MM.1S (cell line): ENCODE measurements around the gene NME3.
"Not testable (repeated sequence)": the region's sequence is repeated elsewhere in the genome, so short reads cannot be mapped to it uniquely, and the experiment has no call there.

ENCODE experiments used
- DNase-seq: peaks from one replicate; pipeline ENCODE4 v3.0.0-alpha.2; 2015
- H2AFZ ChIP-seq: fragments of 300-600 bp; sonication (generic); 2 replicates; pipeline ENCODE4 v1.6.0; 2016; ENCODE audit warnings: antibody characterized with exemption, low read length
- H3F3A ChIP-seq: fragments of 300-600 bp; sonication (generic); 2 replicates; pipeline ENCODE4 v1.6.1; 2016; ENCODE audit warnings: mild to moderate bottlenecking, antibody characterized with exemption, low read length, moderate library complexity, mixed read lengths; ENCODE audit not compliant: insufficient read depth
- H3K27ac ChIP-seq: fragments of 300-600 bp; sonication (generic); 2 replicates; pipeline ENCODE4 v1.5.1; 2016; ENCODE audit warnings: mild to moderate bottlenecking, low read length
- H3K27me3 ChIP-seq: fragments of 300-600 bp; sonication (generic); replicated peaks from 2 replicates; pipeline ENCODE4 v1.6.0; 2016; ENCODE audit warnings: low read length; ENCODE audit not compliant: insufficient read depth
- H3K36me3 ChIP-seq: fragments of 300-600 bp; sonication (generic); replicated peaks from 2 replicates; pipeline ENCODE4 v1.6.1; 2016; ENCODE audit warnings: mild to moderate bottlenecking, low read length, mixed read lengths; ENCODE audit not compliant: insufficient read depth
- H3K4me1 ChIP-seq: fragments of 300-600 bp; sonication (generic); 2 replicates; pipeline ENCODE4 v1.6.1; 2016; ENCODE audit warnings: low read length, mixed read lengths
- H3K4me2 ChIP-seq: fragments of 300-600 bp; sonication (generic); 2 replicates; pipeline ENCODE4 v1.6.0; 2016; ENCODE audit warnings: low read depth, low read length
- H3K4me3 ChIP-seq: fragments of 300-600 bp; sonication (generic); 2 replicates; pipeline ENCODE4 v1.5.1; 2016; ENCODE audit warnings: low read length, mixed read lengths
- H3K79me2 ChIP-seq: fragments of 300-600 bp; sonication (generic); 2 replicates; pipeline ENCODE4 v1.6.1; 2016; ENCODE audit warnings: mixed run types, low read length, mixed read lengths
- H3K9ac ChIP-seq: fragments of 300-600 bp; sonication (generic); 2 replicates; pipeline ENCODE4 v1.6.1; 2016; ENCODE audit warnings: low read length, mixed read lengths
- H3K9me2 ChIP-seq: fragments of 300-600 bp; sonication (generic); replicated peaks from 2 replicates; pipeline ENCODE4 v1.6.1; 2016; ENCODE audit warnings: mild to moderate bottlenecking, low read length, mixed read lengths; ENCODE audit not compliant: insufficient read depth
- H3K9me3 ChIP-seq: fragments of 300-600 bp; sonication (generic); replicated peaks from 2 replicates; pipeline ENCODE4 v1.6.1; 2016; ENCODE audit warnings: mild to moderate bottlenecking, low read length, mixed read lengths; ENCODE audit not compliant: insufficient read depth
- H4K20me1 ChIP-seq: fragments of 300-600 bp; sonication (generic); 2 replicates; pipeline ENCODE4 v1.6.1; 2016; ENCODE audit warnings: mild to moderate bottlenecking, low read length, moderate library complexity, mixed read lengths; ENCODE audit not compliant: insufficient read depth
- CTCF ChIP-seq: fragments of 300-600 bp; sonication (generic); IDR thresholded peaks from 2 replicates; pipeline ENCODE4 v1.5.1; 2016; ENCODE audit warnings: antibody characterized with exemption, low read length, mixed read lengths
- EZH2 ChIP-seq: fragments of 300-600 bp; sonication (generic); optimal IDR thresholded peaks from 2 replicates; pipeline ENCODE3; 2017; ENCODE audit warnings: low read depth, mild to moderate bottlenecking, antibody characterized with exemption, low read length, mixed read lengths
- EZH2phosphoT487 ChIP-seq: fragments of 300-600 bp; sonication (generic); IDR thresholded peaks from 2 replicates; pipeline ENCODE4 v1.6.1; 2018; ENCODE audit warnings: antibody characterized with exemption, low read length

NME3 gene

GRCh38 chr16:1807626-1808025 is 36.3 kb upstream of the NME3 start:
- Histone ChIP-seq H3K79me2 (no peaks in the 10 kb centered on the region), H3K36me3 (no peaks in the 10 kb centered on the region), H3K4me3 (no peak overlapping the region), H3K9me3 (no peaks in the 10 kb centered on the region), H3K4me2 (no peak overlapping the region), H3K27ac (no peak overlapping the region), H4K20me1 (no peaks in the 10 kb centered on the region), H3K27me3 (no peaks in the 10 kb centered on the region), H3F3A (no peaks in the 10 kb centered on the region), H3K9me2 (no peaks in the 10 kb centered on the region), H3K9ac (no peak overlapping the region), H3K4me1 (no peaks in the 10 kb centered on the region), H2AFZ (no peak overlapping the region)
- no peak for DNase-seq
- TF ChIP-seq EZH2 (no peak), CTCF (no peak), EZH2phosphoT487 (no peak)

- Histone ChIP-seq H3K36me3 (no peaks in the 10 kb centered on the region), H3K27me3 (no peaks in the 10 kb centered on the region), H4K20me1 (no peaks in the 10 kb centered on the region), H3K9me2 (no peaks in the 10 kb centered on the region), H3K4me3 (no peak overlapping the region), H3K9me3 (no peaks in the 10 kb centered on the region), H3K4me2 (no peak overlapping the region), H3K4me1 (no peaks in the 10 kb centered on the region), H3F3A (no peaks in the 10 kb centered on the region), H3K27ac (no peak overlapping the region), H2AFZ (no peak overlapping the region), H3K79me2 (no peaks in the 10 kb centered on the region), H3K9ac (no peak overlapping the region)
- DNase-seq: no peak
- TF ChIP-seq EZH2 (no peak), CTCF (no peak), EZH2phosphoT487 (no peak)
Measured at GRCh38 chr16:1800701-1801100, 29.4 kb upstream of the NME3 start.

- not testable (repeated sequence) for H3K9me2 ChIP-seq, H3K9ac ChIP-seq, H3K36me3 ChIP-seq, H3F3A ChIP-seq, H3K9me3 ChIP-seq, H3K4me2 ChIP-seq, H3K27me3 ChIP-seq, H4K20me1 ChIP-seq, H3K79me2 ChIP-seq, DNase-seq, H2AFZ ChIP-seq, H3K27ac ChIP-seq, H3K4me3 ChIP-seq, H3K4me1 ChIP-seq
Measured at GRCh38 chr16:1799263-1799662, 27.9 kb upstream of the NME3 start.

GRCh38 chr16:1794908-1795666 is 23.7 kb upstream of the NME3 start:
- Histone ChIP-seq H2AFZ (no peak overlapping the region), H3K4me2 (no peak overlapping the region)

More at GRCh38 chr16:1794908-1795666, 23.7 kb upstream of the NME3 start:
- Histone ChIP-seq H3F3A (no peaks in the 10 kb centered on the region), H3K9me2 (no peaks in the 10 kb centered on the region), H3K4me1 (no peaks in the 10 kb centered on the region), H3K27me3 (no peaks in the 10 kb centered on the region), H3K79me2 (no peaks in the 10 kb centered on the region), H4K20me1 (no peaks in the 10 kb centered on the region), H3K9me3 (no peaks in the 10 kb centered on the region), H3K9ac (no peak overlapping the region), H3K27ac (no peak overlapping the region), H3K36me3 (no peaks in the 10 kb centered on the region), H3K4me3 (no peak overlapping the region)
- DNase-seq: no peak
- no peak for TF ChIP-seq EZH2
- TF ChIP-seq EZH2phosphoT487: no peak
- TF ChIP-seq CTCF: no peak
